Activated effector memory CD4-positive, alpha-beta T cell treated with anti-CD3 and anti-CD28 coated beads, Interleukin-2, amount 50 U/mL, for 16 hours (primary cell): ENCODE data around the gene ZNRF2.

ENCODE experiments used
- DNase-seq: peaks from one replicate; pipeline ENCODE4 v3.0.0-alpha.2; 2020

ZNRF2 gene

GRCh38 chr7:30323006-30323355 lies 38.6 kb downstream of the ZNRF2 start:
- no peak for DNase-seq

GRCh38 chr7:30327813-30328212 lies 43.4 kb downstream of the ZNRF2 start:
- DNase-seq = no peak

- no peak for DNase-seq
Observed at GRCh38 chr7:30328381-30328780, 44.0 kb downstream of the ZNRF2 start.

- DNase-seq = no peak
Observed at GRCh38 chr7:30329716-30330115, 45.3 kb downstream of the ZNRF2 start.

GRCh38 chr7:30330134-30331111 lies 46.0 kb downstream of the ZNRF2 start:
- no peak for DNase-seq

GRCh38 chr7:30331338-30331737 lies 46.9 kb downstream of the ZNRF2 start:
- DNase-seq = no peak

- no peak for DNase-seq
Observed at GRCh38 chr7:30332549-30332948, 48.2 kb downstream of the ZNRF2 start.

GRCh38 chr7:30335763-30336487 lies 51.5 kb downstream of the ZNRF2 start:
- no peak for DNase-seq

- DNase-seq = no peak
Observed at GRCh38 chr7:30344513-30344912, 60.1 kb downstream of the ZNRF2 start.

GRCh38 chr7:30347226-30348082 lies 63.1 kb downstream of the ZNRF2 start:
- no peak for DNase-seq

GRCh38 chr7:30348083-30348560 lies 63.7 kb downstream of the ZNRF2 start:
- DNase-seq = peak; percentile 77

GRCh38 chr7:30349170-30349569 lies 64.8 kb downstream of the ZNRF2 start:
- no peak for DNase-seq

- DNase-seq = no peak
Observed at GRCh38 chr7:30349816-30350215, 65.4 kb downstream of the ZNRF2 start.

- no peak for DNase-seq
Observed at GRCh38 chr7:30351286-30351685, 66.9 kb downstream of the ZNRF2 start.

- no peak for DNase-seq
Observed at GRCh38 chr7:30351724-30352123, 67.3 kb downstream of the ZNRF2 start.

- DNase-seq = no peak
Observed at GRCh38 chr7:30352169-30352568, 67.8 kb downstream of the ZNRF2 start.

- no peak for DNase-seq
Observed at GRCh38 chr7:30353532-30353931, 69.1 kb downstream of the ZNRF2 start.

- no peak for DNase-seq
Observed at GRCh38 chr7:30353932-30354607, 69.7 kb downstream of the ZNRF2 start.

GRCh38 chr7:30354791-30355190 lies 70.4 kb downstream of the ZNRF2 start:
- DNase-seq = no peak

- DNase-seq = no peak
Observed at GRCh38 chr7:30359957-30360356, 75.6 kb downstream of the ZNRF2 start.

- DNase-seq = no peak
Observed at GRCh38 chr7:30363778-30364563, 79.6 kb downstream of the ZNRF2 start.

- DNase-seq = no peak
Observed at GRCh38 chr7:30364773-30365172, 80.4 kb downstream of the ZNRF2 start.
